Measurements from ENCODE around the gene OCA2. TPM values are rescaled to one million over a fixed set of nuclear protein-coding genes. Genes with fewer than 3 reads are reported as not detected.

The OCA2 gene
- total RNA-seq, 1 experiment from 2014 or later, result 0.57 TPM

GRCh38 chr15:27821273-27821672 lies 277.8 kb downstream of the OCA2 start:
- intact Hi-C loops (cut with micrococcal nuclease; ENCODE audit: unreplicated experiment), result no loop called here
- 0 out of 2 replicates have a peak, but pooled peaks cover 14% of the 10 kb centered on the region for H3K9me3 ChIP-seq
- H3K27me3 ChIP-seq (replicated peaks; ENCODE audit: control insufficient read depth, insufficient read depth, low read length), result no peaks in the 10 kb centered on the region
- H3K4me1 ChIP-seq, result no peaks in the 10 kb centered on the region
- no peaks in the 10 kb centered on the region for H3K4me1 Mint-ChIP-seq (ENCODE audit: low read depth, unreplicated experiment)
- TF ChIP-seq, protein P1, sequence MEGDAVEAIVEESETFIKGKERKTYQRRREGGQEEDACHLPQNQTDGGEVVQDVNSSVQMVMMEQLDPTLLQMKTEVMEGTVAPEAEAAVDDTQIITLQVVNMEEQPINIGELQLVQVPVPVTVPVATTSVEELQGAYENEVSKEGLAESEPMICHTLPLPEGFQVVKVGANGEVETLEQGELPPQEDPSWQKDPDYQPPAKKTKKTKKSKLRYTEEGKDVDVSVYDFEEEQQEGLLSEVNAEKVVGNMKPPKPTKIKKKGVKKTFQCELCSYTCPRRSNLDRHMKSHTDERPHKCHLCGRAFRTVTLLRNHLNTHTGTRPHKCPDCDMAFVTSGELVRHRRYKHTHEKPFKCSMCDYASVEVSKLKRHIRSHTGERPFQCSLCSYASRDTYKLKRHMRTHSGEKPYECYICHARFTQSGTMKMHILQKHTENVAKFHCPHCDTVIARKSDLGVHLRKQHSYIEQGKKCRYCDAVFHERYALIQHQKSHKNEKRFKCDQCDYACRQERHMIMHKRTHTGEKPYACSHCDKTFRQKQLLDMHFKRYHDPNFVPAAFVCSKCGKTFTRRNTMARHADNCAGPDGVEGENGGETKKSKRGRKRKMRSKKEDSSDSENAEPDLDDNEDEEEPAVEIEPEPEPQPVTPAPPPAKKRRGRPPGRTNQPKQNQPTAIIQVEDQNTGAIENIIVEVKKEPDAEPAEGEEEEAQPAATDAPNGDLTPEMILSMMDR (IDR thresholded peaks at IDR 0.05; ENCODE audit: insufficient read depth in 1 of 2, low read depth in 1 of 2, low read length in 1 of 2, severe bottlenecking in 1 of 2, unreplicated experiment in 1 of 2), result no peak
- no peak overlapping the region for H3K4me3 ChIP-seq (ENCODE audit: low read depth, low read length)
- POLR2A ChIA-PET, result no interaction called here
- no peak overlapping the region for H3K4me3 Mint-ChIP-seq (ENCODE audit: unreplicated experiment)
- H3K36me3 Mint-ChIP-seq (ENCODE audit: insufficient read depth, unreplicated experiment), result no peaks in the 10 kb centered on the region
- H3K36me3 ChIP-seq (ENCODE audit: control insufficient read depth, insufficient read depth, low read length), result no peaks in the 10 kb centered on the region
- H3K9me3 Mint-ChIP-seq (ENCODE audit: unreplicated experiment), result peaks cover 12% of the 10 kb centered on the region
- DNase-seq, result no peak
- no peak overlapping the region for H3K27ac Mint-ChIP-seq (ENCODE audit: unreplicated experiment)
- no peaks in the 10 kb centered on the region for H3K27me3 Mint-ChIP-seq (ENCODE audit: insufficient read depth, unreplicated experiment)
- CTCF ChIA-PET, result no interaction called here
- no TSS peak for BruUV-seq (replicated peaks)

DNA sequence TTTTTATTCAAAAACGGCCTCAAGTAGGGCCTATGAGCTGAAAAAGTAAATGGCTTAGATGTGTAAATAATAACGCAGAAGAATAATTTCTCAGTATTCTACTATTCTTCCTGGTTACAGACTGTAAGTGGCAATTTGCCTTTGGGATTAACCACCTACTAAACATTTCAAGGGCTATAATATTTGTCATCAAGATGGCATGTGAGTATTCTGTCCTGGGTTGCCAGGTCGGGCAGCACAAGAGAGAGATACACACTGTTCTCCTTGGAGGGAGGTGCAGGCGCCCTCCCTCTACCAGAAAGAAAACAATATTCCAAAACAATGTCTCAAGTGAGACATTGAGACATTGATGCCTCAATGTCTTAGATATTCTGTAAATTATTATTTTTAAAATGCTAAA lies 278.4 kb downstream of the OCA2 start:
- TF ChIP-seq, protein P1 (IDR thresholded peaks at IDR 0.05; ENCODE audit: insufficient read depth in 1 of 2, low read depth in 1 of 2, low read length in 1 of 2, severe bottlenecking in 1 of 2, unreplicated experiment in 1 of 2), result no peak
- Mint-ChIP-seq H3K4me3 (ENCODE audit: unreplicated experiment) (no peak overlapping the region), H3K27ac (ENCODE audit: unreplicated experiment) (no peak overlapping the region), H3K4me1 (ENCODE audit: low read depth, unreplicated experiment) (no peaks in the 10 kb centered on the region), H3K9me3 (ENCODE audit: unreplicated experiment) (peaks cover 12% of the 10 kb centered on the region), H3K36me3 (ENCODE audit: insufficient read depth, unreplicated experiment) (no peaks in the 10 kb centered on the region), H3K27me3 (ENCODE audit: insufficient read depth, unreplicated experiment) (no peaks in the 10 kb centered on the region)
- Histone ChIP-seq H3K4me3 (ENCODE audit: low read depth, low read length) (no peak overlapping the region), H3K4me1 (no peaks in the 10 kb centered on the region), H3K36me3 (ENCODE audit: control insufficient read depth, insufficient read depth, low read length) (no peaks in the 10 kb centered on the region), H3K27me3 (replicated peaks; ENCODE audit: control insufficient read depth, insufficient read depth, low read length) (no peaks in the 10 kb centered on the region), H3K9me3 (0 out of 2 replicates have a peak, but pooled peaks cover 14% of the 10 kb centered on the region)
- no TSS peak for BruUV-seq (replicated peaks)
- CTCF ChIA-PET, result no interaction called here
- DNase-seq, result no peak
- POLR2A ChIA-PET, result no interaction called here
- intact Hi-C loops (cut with micrococcal nuclease; ENCODE audit: unreplicated experiment), result no loop called here

DNA sequence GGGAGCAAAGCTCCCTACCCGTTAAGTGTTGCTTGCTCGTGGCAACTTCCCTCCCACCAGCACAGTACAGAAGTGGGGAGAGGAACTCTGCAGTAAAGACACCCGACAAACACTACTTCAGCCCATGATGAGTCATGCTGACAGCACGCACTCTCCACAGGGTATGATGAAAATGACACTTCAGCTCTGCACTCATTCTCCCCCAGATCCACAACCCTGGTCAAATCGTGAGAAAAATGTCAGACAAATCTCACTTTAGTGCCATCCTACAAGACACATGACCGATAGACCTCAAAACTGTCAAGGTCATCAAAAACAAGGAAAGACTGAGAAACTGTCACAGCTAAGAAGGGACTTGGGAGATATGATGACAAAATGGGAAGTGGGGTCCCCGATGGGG lies 278.9 kb downstream of the OCA2 start:
- Histone ChIP-seq H3K27me3 (replicated peaks; ENCODE audit: control insufficient read depth, insufficient read depth, low read length) (no peaks in the 10 kb centered on the region), H3K4me1 (no peaks in the 10 kb centered on the region), H3K9me3 (0 out of 2 replicates have a peak, but pooled peaks cover 14% of the 10 kb centered on the region), H3K4me3 (ENCODE audit: low read depth, low read length) (no peak overlapping the region), H3K36me3 (ENCODE audit: control insufficient read depth, insufficient read depth, low read length) (no peaks in the 10 kb centered on the region)
- Mint-ChIP-seq H3K4me3 (ENCODE audit: unreplicated experiment) (no peak overlapping the region), H3K4me1 (ENCODE audit: low read depth, unreplicated experiment) (no peaks in the 10 kb centered on the region), H3K27me3 (ENCODE audit: insufficient read depth, unreplicated experiment) (no peaks in the 10 kb centered on the region), H3K36me3 (ENCODE audit: insufficient read depth, unreplicated experiment) (no peaks in the 10 kb centered on the region), H3K27ac (ENCODE audit: unreplicated experiment) (no peak overlapping the region), H3K9me3 (ENCODE audit: unreplicated experiment) (peaks cover 12% of the 10 kb centered on the region)
- TF ChIP-seq, protein P1 (IDR thresholded peaks at IDR 0.05; ENCODE audit: insufficient read depth in 1 of 2, low read depth in 1 of 2, low read length in 1 of 2, severe bottlenecking in 1 of 2, unreplicated experiment in 1 of 2), result no peak
- ChIA-PET CTCF (no interaction called here), POLR2A (no interaction called here)
- DNase-seq, result no peak
- no TSS peak for BruUV-seq (replicated peaks)
- intact Hi-C loops (cut with micrococcal nuclease; ENCODE audit: unreplicated experiment), result no loop called here

Data from Caco-2 (cell line).